Activated naive CD4-positive, alpha-beta T cell treated with anti-CD3 and anti-CD28 coated beads for 36 hours (primary cell): Measurements from ENCODE around the gene KDM6B. TPM values are rescaled to one million over a fixed set of nuclear protein-coding genes. Genes with fewer than 3 reads are reported as not detected.
A peak's percentile ranks its signal among the peaks of the same experiment; 100 is the strongest.

Experiments
- CTCF ChIA-PET: fragments of 350-600 bp; sonication (Branson Sonifier 250); formaldehyde crosslinking; loops from one replicate; lab custom pipeline; 2021; ENCODE audit warnings: antibody characterized with exemption; lab: Charles Lee
- DNase-seq: peaks from one replicate; pipeline ENCODE4 v3.0.0-alpha.2; 2020
- H3K27ac Mint-ChIP-seq: one replicate; pipeline ENCODE4 v1.8.0; 2021; ENCODE audit warnings: mild to moderate bottlenecking, mixed read lengths
- H3K27me3 Mint-ChIP-seq: one replicate; pipeline ENCODE4 v1.8.0; 2021; ENCODE audit warnings: low read depth, mixed read lengths
- H3K36me3 Mint-ChIP-seq: one replicate; pipeline ENCODE4 v1.8.0; 2021; ENCODE audit warnings: low read depth, mixed read lengths
- H3K4me1 Mint-ChIP-seq: one replicate; pipeline ENCODE4 v1.8.0; 2021; ENCODE audit warnings: low read depth, mixed read lengths
- H3K4me3 Mint-ChIP-seq: one replicate; pipeline ENCODE4 v1.8.0; 2021; ENCODE audit warnings: mild to moderate bottlenecking, moderate library complexity, mixed read lengths
- H3K9me3 Mint-ChIP-seq: one replicate; pipeline ENCODE4 v1.8.0; 2021; ENCODE audit warnings: mixed read lengths
- intact Hi-C: fragments of 100-400 bp; cut with micrococcal nuclease; formaldehyde crosslinking; loops from one replicate; pipeline ENCODE4 v1.15.1; 2023
- total RNA-seq, 2 experiments: library from RNA; stranded (reverse); gene quantifications; one replicate each; pipeline ENCODE4 v1.2.3, GENCODE V29; 2021

The KDM6B gene
- total RNA-seq, 2 experiments from 2014 or later = 22.7 to 24.1 TPM

DNA sequence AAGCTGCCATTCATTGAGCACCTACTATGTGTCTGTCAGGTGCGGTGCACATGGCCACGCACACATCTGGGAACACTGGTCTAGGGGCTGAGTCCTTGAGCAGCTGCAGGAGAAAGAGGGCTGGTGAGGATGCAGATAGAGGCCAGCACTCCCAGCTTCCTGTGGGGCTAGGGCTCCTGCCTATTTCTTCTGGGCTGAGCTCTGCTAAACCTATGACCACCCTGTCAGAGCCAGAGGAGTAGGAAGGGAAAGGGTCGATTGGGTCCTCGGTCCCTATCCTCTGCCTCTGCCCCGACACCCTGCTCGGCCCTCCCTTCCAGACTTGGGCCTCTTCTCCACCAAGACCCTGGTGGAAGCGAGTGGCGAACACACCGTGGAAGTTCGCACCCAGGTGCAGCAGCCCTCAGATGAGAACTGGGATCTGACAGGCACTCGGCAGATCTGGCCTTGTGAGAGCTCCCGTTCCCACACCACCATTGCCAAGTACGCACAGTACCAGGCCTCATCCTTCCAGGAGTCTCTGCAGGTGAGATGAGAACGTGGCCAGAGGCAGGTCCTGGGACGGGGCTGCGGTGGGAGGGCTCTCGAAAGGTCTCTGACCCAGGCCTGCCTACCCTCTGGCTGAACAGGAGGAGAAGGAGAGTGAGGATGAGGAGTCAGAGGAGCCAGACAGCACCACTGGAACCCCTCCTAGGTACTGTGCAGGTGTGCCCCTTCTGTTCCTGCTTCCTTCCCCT, 16.9 kb downstream of the KDM6B start:
- H3K27me3 Mint-ChIP-seq = no peaks in the 10 kb centered on the region
- DNase-seq = no peak
- peak overlapping the region; percentile 67 for H3K27ac Mint-ChIP-seq
- H3K4me1 Mint-ChIP-seq = peaks cover 67% of the 10 kb centered on the region
- CTCF ChIA-PET = interaction anchor here (0.7 to 3.0 kb wide), 11 partner anchors 8 to 209 kb away, joined by 3 to 15 read pairs (median 3); partner anchors contain the start of gene KDM6B
- peak overlapping the region; percentile 70 for H3K4me3 Mint-ChIP-seq
- H3K9me3 Mint-ChIP-seq = no peaks in the 10 kb centered on the region
- intact Hi-C loops = loop anchor here (1.0 kb wide), 4 partner anchors 9 to 108 kb away; no protein-coding TSS in a partner anchor
- H3K36me3 Mint-ChIP-seq = peaks cover 37% of the 10 kb centered on the region

DNA sequence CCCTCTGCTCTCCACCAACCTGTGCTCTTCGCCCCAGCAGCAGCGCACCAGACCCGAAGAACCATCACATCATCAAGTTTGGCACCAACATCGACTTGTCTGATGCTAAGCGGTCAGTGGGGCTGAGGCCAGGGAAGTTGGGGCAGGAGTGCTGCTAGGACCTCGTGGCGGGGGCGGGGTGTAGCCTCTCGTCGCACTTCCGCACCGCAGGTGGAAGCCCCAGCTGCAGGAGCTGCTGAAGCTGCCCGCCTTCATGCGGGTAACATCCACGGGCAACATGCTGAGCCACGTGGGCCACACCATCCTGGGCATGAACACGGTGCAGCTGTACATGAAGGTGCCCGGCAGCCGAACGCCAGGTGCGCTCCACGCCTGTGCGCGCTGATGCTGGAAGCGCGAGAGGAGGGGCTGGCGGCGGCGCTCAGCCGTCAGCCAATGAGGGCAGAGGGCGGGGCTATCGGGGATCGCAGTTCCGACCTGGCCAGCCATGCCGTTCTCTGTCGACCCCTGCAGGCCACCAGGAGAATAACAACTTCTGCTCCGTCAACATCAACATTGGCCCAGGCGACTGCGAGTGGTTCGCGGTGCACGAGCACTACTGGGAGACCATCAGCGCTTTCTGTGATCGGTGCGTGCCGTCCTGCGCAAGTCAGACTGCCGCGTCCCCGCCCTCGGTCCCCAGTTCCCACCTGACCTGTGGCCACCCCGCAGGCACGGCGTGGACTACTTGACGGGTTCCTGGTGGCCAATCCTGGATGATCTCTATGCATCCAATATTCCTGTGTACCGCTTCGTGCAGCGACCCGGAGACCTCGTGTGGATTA, 17.6 kb downstream of the KDM6B start:
- H3K27me3 Mint-ChIP-seq = no peaks in the 10 kb centered on the region
- H3K9me3 Mint-ChIP-seq = no peaks in the 10 kb centered on the region
- CTCF ChIA-PET = interaction anchor here (0.7 to 3.0 kb wide), 7 partner anchors 9 to 209 kb away, joined by 3 to 15 read pairs (median 9); partner anchors contain the start of gene KDM6B
- intact Hi-C loops = loop anchor here (1.0 kb wide), 4 partner anchors 9 to 108 kb away; no protein-coding TSS in a partner anchor
- peaks cover 36% of the 10 kb centered on the region for H3K36me3 Mint-ChIP-seq
- H3K4me3 Mint-ChIP-seq = peak overlapping the region; percentile 70
- peak; percentile 95 for DNase-seq
- H3K27ac Mint-ChIP-seq = peak overlapping the region; percentile 67
- peaks cover 63% of the 10 kb centered on the region for H3K4me1 Mint-ChIP-seq

DNA sequence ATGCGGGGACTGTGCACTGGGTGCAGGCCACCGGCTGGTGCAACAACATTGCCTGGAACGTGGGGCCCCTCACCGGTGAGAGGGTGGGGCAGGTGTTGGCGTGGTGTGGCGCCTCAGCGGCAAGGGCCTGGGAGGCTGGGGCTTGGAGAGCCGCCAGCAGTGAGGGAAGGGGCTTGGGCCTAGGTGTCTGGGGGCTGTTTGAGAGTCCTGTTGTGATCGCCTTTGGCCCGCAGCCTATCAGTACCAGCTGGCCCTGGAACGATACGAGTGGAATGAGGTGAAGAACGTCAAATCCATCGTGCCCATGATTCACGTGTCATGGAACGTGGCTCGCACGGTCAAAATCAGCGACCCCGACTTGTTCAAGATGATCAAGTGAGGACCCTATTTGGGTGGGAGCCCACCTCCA, 18.2 kb downstream of the KDM6B start:
- Mint-ChIP-seq H3K36me3 (peaks cover 34% of the 10 kb centered on the region), H3K27me3 (no peaks in the 10 kb centered on the region), H3K4me3 (no peak overlapping the region), H3K9me3 (no peaks in the 10 kb centered on the region), H3K4me1 (peaks cover 57% of the 10 kb centered on the region), H3K27ac (peak overlapping the region; percentile 67)
- DNase-seq = no peak
- CTCF ChIA-PET = interaction anchor here (1.9 kb wide), 1 partner anchor 10 kb away, joined by 9 read pairs; no protein-coding TSS in a partner anchor
- intact Hi-C loops = no loop called here

DNA sequence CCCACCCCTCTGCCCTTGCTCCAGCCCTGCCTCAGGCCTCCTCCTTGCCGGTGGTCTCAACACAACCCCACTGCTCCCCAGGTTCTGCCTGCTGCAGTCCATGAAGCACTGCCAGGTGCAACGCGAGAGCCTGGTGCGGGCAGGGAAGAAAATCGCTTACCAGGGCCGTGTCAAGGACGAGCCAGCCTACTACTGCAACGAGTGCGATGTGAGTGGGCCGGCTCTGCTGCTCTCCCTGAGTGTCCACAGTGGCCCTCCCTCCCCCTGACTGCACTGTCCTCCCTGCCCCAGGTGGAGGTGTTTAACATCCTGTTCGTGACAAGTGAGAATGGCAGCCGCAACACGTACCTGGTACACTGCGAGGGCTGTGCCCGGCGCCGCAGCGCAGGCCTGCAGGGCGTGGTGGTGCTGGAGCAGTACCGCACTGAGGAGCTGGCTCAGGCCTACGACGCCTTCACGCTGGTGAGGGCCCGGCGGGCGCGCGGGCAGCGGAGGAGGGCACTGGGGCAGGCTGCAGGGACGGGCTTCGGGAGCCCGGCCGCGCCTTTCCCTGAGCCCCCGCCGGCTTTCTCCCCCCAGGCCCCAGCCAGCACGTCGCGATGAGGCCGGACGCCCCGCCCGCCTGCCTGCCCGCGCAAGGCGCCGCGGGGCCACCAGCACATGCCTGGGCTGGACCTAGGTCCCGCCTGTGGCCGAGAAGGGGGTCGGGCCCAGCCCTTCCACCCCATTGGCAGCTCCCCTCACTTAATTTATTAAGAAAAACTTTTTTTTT, 19.1 kb downstream of the KDM6B start:
- Mint-ChIP-seq H3K4me1 (peaks cover 52% of the 10 kb centered on the region), H3K36me3 (peaks cover 32% of the 10 kb centered on the region), H3K9me3 (no peaks in the 10 kb centered on the region), H3K27ac (no peak overlapping the region), H3K27me3 (no peaks in the 10 kb centered on the region), H3K4me3 (no peak overlapping the region)
- intact Hi-C loops = no loop called here
- CTCF ChIA-PET = interaction anchor here (0.6 kb wide), 1 partner anchor 67 kb away, joined by 3 read pairs; no protein-coding TSS in a partner anchor
- DNase-seq = no peak

DNA sequence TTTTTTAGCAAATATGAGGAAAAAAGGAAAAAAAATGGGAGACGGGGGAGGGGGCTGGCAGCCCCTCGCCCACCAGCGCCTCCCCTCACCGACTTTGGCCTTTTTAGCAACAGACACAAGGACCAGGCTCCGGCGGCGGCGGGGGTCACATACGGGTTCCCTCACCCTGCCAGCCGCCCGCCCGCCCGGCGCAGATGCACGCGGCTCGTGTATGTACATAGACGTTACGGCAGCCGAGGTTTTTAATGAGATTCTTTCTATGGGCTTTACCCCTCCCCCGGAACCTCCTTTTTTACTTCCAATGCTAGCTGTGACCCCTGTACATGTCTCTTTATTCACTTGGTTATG, 19.6 kb downstream of the KDM6B start:
- Mint-ChIP-seq H3K4me3 (no peak overlapping the region), H3K4me1 (peaks cover 49% of the 10 kb centered on the region), H3K36me3 (peaks cover 32% of the 10 kb centered on the region), H3K27me3 (no peaks in the 10 kb centered on the region), H3K27ac (peak overlapping the region; percentile 39), H3K9me3 (no peaks in the 10 kb centered on the region)
- DNase-seq = no peak
- CTCF ChIA-PET = no interaction called here
- intact Hi-C loops = no loop called here

DNA sequence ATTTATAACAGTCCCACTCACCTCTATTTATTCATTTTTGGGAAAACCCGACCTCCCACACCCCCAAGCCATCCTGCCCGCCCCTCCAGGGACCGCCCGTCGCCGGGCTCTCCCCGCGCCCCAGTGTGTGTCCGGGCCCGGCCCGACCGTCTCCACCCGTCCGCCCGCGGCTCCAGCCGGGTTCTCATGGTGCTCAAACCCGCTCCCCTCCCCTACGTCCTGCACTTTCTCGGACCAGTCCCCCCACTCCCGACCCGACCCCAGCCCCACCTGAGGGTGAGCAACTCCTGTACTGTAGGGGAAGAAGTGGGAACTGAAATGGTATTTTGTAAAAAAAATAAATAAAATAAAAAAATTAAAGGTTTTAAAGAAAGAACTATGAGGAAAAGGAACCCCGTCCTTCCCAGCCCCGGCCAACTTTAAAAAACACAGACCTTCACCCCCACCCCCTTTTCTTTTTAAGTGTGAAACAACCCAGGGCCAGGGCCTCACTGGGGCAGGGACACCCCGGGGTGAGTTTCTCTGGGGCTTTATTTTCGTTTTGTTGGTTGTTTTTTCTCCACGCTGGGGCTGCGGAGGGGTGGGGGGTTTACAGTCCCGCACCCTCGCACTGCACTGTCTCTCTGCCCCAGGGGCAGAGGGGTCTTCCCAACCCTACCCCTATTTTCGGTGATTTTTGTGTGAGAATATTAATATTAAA, 20.2 kb downstream of the KDM6B start:
- CTCF ChIA-PET = no interaction called here
- H3K27ac Mint-ChIP-seq = peak overlapping the region; percentile 39
- intact Hi-C loops = no loop called here

DNA sequence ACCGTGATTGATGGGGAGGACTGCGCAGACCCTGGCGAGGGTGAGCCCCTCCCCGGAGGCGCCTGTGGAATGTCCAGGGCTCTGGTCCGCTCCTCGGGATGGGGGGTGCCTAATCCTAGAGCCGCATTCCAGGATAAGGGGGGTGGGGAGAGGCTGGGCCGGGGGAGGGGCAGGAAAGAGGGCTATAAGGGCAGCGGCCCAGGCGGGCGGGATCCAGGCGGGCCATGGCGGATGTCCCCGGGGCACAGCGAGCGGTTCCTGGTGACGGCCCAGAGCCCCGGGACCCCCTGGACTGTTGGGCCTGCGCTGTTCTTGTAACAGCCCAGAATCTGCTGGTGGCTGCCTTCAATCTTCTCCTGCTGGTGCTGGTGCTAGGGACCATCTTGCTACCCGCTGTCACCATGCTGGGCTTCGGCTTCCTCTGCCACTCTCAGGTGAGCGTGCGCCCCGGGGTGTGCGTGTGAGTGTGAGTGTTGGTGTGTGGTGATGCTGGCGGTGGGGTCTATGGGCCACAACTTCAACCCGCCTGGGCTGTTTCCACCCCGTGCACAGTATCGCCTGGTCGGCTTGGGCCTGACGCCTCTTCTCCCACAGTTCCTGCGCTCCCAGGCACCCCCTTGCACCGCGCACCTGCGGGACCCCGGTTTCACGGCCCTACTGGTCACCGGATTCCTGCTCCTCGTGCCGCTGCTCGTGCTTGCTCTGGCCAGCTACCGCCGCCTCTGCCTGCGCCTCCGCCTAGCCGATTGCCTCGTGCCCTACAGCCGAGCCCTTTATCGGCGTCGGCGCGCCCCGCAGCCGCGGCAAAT, 21.0 kb downstream of the KDM6B start, which contains the start of gene TMEM88:
Gene TMEM88 (plus strand): TSS at position 216 of the 809 bp plus-strand sequence. CDS start 9 bp downstream, at position 225.
- intact Hi-C loops = loop anchor here (5.0 kb wide), 1 partner anchor 548 kb away; the partner anchor contains the start of gene EIF5A
- Mint-ChIP-seq H3K27me3 (no peaks in the 10 kb centered on the region), H3K9me3 (no peaks in the 10 kb centered on the region), H3K27ac (peak within 1 kb of the TSS; percentile 39), H3K36me3 (peaks cover 31% of the 10 kb centered on the region), H3K4me1 (peaks cover 42% of the 10 kb centered on the region), H3K4me3 (no peak within 1 kb of the TSS)
- no peak for DNase-seq
- CTCF ChIA-PET = no interaction called here

More for the DNA sequence above, 20.2 kb downstream of the KDM6B start:
- no peak overlapping the region for H3K4me3 Mint-ChIP-seq
- DNase-seq = no peak
- peaks cover 32% of the 10 kb centered on the region for H3K36me3 Mint-ChIP-seq
- no peaks in the 10 kb centered on the region for H3K9me3 Mint-ChIP-seq
- H3K27me3 Mint-ChIP-seq = no peaks in the 10 kb centered on the region
- H3K4me1 Mint-ChIP-seq = peaks cover 49% of the 10 kb centered on the region

DNA sequence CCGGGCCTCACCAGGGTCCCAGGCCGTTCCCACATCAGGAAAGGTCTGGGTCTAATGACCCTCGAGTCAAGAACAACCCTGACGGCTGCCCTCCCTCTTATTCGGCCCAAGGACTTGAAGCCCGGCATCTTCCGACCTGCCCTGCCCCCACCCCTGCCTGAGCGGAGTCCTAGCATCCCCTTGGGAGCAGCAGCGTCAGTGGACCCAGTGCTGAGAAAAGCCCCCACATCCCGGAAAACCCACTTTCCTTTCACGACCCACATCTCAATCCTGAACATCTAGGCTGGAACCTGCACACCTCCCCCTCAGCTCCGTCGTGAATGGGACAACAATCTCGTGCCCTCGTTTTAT, 21.6 kb downstream of the KDM6B start:
- no peak overlapping the region for H3K27ac Mint-ChIP-seq
- H3K27me3 Mint-ChIP-seq = no peaks in the 10 kb centered on the region
- DNase-seq = no peak
- intact Hi-C loops = loop anchor here (2.0 to 5.0 kb wide), 3 partner anchors 185 to 548 kb away; partner anchors contain the start of gene EIF5A
- peaks cover 36% of the 10 kb centered on the region for H3K4me1 Mint-ChIP-seq
- H3K36me3 Mint-ChIP-seq = peaks cover 28% of the 10 kb centered on the region
- H3K4me3 Mint-ChIP-seq = no peak overlapping the region
- H3K9me3 Mint-ChIP-seq = no peaks in the 10 kb centered on the region
- CTCF ChIA-PET = interaction anchor here (0.9 to 1.6 kb wide), 2 partner anchors 11 to 32 kb away, joined by 3 to 5 read pairs; no protein-coding TSS in a partner anchor

DNA sequence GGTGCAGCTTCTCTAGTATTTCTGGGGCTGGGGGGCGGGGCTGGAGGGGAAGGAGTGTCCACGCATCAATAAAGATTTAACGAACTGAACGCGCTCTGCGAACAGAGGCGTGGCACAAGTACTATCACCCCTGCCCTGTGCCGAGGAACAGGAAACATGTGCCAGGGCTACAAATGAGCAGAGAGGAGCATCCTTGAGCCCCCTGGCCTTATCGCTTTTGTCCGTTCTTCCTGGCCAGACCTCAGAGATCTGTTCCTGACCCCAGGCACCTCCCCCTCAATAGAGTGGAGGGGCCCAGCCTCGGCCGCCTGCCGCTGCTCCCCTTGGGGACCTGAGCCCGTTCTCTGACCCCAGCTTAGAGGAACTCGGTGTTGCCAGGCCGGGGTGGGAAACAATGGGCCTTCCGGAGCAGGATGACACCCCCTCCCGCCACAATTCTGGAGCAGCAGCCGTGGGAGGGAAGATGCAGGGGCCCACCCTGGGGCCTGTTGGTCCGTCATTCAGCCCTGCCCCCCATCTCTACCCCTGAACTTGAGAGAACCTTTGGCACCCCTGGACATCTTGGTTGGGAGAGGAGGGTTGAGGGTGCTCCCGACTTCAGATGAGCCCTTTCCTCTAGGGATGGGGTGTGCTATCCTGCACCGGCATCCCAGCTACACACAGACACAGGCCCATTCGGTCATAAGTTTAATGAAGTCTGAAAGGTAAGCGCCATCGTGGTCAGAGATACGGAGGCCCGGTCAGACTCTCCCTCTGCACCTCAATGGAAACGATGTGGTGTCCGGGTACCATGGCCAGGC, 22.2 kb downstream of the KDM6B start:
- H3K4me1 Mint-ChIP-seq = peaks cover 30% of the 10 kb centered on the region
- no peak for DNase-seq
- CTCF ChIA-PET = interaction anchor here (0.7 to 1.6 kb wide), 10 partner anchors 11 to 170 kb away, joined by 3 to 11 read pairs (median 5); no protein-coding TSS in a partner anchor
- H3K4me3 Mint-ChIP-seq = no peak overlapping the region
- intact Hi-C loops = loop anchor here (2.0 to 5.0 kb wide), 3 partner anchors 185 to 549 kb away; partner anchors contain the start of gene EIF5A
- no peak overlapping the region for H3K27ac Mint-ChIP-seq
- no peaks in the 10 kb centered on the region for H3K9me3 Mint-ChIP-seq
- no peaks in the 10 kb centered on the region for H3K27me3 Mint-ChIP-seq
- H3K36me3 Mint-ChIP-seq = peaks cover 23% of the 10 kb centered on the region
